Measurements from ENCODE around the gene INPP5K.

INPP5K gene

DNA sequence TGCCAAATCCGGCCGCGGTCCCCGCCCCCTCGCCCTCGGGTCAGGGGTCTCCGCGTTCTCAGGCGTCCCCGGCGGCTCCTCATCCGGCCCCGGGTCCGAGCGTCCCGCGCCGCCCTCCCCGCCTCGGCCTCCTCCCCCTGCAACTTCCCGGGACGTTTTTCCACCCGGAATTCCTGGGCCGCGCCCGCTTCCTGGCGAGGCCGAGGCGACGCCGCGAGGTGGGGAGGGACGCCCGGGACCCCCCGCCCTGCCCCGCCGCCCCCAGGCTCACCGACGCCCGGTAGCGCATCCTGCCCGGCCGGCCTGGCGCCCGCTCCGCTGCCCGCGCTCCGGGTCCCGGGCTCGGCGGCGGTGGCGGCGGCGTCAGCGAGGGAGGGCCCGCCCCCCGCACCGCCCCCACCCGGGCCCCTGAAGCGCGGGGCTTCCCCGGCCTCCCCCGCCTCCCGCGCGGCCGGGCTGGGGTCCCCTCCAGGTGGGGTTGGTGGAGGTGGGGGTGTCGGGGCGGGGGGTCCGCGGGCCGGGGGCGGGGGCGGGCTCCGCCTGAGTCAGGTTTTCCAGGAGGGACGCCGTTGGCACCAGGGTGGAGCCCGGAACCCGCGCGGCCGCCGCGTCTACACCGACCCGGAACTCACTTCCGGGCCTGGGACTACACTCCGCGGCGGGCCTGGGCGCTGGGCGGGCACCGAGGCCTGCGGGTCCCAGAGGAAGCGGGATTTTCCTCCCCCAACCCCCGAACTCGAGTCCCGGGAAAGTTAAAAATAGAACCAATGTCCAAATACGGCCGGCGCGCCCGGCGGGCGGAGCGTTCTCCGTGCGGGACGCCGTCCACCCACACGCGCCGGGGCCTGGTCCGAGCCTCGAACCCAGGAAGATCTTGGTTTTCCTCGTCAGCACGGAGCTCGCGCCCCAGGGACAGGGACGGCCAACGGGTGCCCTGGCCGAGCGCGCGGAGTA is 30.7 kb downstream of the INPP5K start:
- no peak for DNase-seq (ENCODE audit: low read depth, low spot score)

DNA sequence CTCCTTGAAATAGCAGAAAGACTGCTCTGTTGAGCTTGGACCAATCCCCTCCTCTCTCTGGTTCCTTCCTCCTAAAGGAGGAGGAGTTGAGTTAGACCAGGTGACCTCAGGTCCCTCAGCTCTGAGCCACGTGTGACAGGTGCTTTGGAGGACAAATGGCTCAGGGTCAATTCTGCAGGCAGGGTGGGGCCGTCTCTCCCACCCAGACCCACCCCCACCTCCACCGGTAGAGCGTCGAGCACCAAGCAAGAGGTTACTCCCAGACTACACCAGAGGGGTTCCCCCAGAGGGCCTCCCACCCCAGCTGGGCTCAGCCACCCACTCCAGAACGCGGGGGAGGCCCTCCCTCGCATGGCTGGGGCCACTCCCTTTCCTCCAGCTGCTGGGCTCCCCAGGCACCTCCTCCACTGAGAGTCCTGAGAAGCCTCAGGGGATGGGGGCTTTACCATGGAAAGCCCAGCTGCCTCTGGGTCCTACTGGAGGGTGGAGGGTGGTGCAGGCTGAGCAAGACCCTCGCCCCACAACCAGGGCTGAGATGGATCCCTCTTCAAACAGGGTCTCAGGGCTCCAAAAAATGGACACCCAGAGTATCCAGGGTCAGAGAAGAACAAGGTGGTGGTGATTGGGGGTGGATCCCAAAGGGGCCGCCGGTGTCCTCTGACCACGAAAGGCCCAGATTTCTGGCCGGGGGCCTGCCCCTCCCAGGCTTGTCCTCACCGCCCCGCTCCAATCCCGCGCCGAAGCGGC is 31.6 kb downstream of the INPP5K start:
- no peak for DNase-seq (ENCODE audit: low read depth, low spot score)

DNA sequence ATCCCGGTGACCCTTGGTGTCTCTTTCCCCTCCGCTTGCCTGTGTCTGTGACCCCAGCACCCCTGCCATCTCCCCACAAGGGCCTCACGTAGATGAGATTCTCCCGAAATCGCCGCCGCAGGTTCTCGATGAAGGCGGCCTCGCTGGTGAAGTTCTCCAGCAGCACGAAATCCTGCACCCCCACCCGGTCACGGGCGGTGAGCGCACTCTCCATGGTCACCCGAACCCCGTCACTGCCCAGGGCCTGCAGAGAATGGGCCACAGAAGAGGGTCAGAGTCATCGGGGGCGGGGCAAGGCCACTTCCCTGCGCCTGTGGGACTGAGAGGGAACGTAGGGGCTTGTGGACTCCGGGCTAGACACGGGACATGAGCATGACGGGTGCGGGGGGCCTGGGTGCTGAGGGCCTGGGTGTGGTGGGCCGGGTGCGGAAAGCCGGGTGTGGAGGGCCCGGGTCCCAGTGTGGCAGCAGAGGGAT is 32.3 kb downstream of the INPP5K start:
- no peak for DNase-seq (ENCODE audit: low read depth, low spot score)

DNA sequence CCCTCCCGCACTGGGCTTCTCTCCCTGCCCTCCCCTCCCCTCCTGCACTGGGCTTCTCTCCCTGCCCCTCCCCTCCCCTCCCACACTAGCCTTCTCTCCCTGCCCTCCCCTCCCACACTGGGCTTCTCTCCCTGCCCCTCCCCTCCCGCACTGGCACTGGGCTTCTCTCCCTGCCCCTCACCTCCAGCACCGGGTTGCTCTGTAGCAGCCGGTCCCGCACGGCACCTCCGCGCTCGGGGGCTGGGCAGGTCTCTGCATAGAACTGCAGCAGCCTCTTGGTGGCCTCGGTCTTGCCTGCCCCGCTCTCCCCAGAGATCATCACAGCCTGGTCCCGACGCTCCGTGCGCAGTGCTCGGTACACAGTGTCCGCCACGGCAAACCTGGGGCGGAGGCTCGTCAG is 33.7 kb downstream of the INPP5K start:
- no peak for DNase-seq (ENCODE audit: low read depth, low spot score)

- DNase-seq (ENCODE audit: low read depth, low spot score): no peak
Measured at GRCh38 chr17:1481736-1482135, 34.7 kb downstream of the INPP5K start.

- no peak for DNase-seq (ENCODE audit: low read depth, low spot score)
Measured at GRCh38 chr17:1480747-1481465, 35.5 kb downstream of the INPP5K start.

GRCh38 chr17:1478418-1478817 is 38.0 kb downstream of the INPP5K start:
- no peak for DNase-seq (ENCODE audit: low read depth, low spot score)

- DNase-seq (ENCODE audit: low read depth, low spot score): no peak
Measured at GRCh38 chr17:1475321-1475854, 41.0 kb downstream of the INPP5K start.

GRCh38 chr17:1474402-1475189 is 41.8 kb downstream of the INPP5K start:
- DNase-seq (ENCODE audit: low read depth, low spot score): no peak

DNA sequence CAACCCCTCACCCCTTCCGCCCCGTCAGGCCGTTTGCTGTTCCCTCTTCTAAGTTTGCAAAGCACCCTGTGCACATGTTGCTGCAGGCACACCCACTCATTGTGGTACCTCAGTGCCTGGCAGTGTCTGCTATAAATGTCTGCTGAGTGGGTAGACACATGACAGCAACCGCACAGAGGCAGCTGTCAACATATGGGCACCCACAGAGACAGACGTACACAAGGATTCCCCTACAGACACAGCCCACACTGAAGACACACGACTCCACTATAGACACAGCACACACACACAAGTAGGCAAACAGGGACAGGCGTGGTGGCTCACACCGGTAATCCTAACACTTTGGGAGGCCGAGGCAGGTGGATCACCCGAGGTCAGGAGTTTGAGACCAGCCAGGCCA is 42.6 kb downstream of the INPP5K start:
- no peak for DNase-seq (ENCODE audit: low read depth, low spot score)

DNA sequence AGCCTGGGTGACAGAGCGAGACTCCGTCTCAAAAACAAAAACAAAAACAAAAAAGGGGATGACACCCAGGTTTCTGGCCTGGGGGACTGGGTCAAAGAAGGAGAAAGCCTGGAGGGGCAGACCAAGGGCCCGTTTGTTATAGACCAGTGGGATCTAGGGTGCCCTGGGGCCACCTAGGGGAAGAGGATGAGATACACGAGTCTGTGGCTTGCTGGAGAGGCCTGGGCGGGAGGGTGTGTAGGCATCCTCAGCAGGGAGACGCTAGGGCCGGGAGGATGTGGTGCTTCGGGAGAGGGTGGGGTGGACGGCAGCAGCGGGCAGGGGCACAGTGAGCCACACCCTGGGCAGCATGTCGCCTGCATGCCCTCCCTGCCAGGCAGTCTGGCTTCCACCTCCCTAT is 43.2 kb downstream of the INPP5K start:
- DNase-seq (ENCODE audit: low read depth, low spot score): no peak

DNA sequence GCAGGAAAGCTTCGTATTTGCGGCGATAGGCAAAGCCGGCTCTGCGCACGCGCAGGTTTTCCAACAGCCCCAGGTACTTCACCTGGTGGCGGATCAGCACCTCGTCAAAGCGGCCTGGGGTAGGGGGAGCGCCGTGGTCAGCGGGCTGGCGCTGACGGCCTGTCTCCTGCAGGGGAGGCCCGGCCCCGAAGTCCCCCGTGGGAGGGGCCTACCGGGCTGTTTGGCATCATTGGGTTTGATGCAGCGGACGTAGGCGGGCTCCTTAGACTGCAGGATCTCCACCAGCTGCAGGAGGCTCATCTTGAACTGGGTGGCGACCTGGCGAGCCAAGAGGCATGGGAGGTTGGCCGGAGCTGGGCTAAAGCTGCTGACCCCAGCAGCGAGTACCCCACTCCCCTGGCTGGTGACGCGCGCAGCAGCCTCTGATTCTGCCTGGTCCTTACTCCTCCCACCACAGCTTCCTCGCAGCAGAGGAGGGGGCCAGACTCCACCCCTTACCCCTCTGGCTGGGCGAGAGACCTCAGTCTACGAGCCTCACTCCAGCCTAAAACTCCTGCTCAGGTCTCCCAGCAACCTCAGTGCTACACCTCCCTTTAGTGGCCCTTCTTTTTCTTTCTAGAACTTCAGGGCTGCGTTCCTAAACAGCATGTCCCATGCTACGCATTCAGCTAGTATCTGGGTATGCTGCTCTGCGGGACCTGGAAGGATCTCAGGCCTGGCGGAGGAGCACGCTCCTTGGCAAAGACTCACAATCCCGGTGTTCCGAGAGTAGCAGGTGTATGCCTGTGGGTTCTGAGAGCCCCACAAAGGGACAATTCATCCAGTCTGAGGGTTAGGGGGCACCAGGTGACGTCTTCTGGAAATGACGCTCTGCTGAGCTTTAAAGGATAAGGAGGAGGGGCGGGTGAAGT is 44.2 kb downstream of the INPP5K start:
- no peak for DNase-seq (ENCODE audit: low read depth, low spot score)

DNA sequence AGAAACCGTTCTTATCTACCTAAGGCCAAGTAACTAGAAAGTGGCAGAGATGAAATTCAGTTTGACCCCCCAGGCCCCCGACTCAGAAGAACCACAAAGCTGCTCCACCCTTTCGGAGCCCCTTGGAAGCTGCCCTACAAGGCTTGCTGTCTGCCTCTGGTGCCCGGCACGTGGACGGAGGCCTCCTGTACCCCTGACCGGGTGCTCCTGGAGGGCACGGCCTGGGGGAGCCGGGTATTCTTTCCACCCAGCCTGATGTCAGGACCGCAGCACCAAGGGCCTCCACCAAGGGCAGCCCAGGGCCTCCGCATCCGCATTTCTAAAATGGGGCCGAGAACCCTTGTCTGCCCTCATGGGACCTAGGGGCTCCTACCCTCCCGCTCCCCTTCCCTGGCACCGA is 44.9 kb downstream of the INPP5K start:
- DNase-seq (ENCODE audit: low read depth, low spot score): no peak

- DNase-seq (ENCODE audit: low read depth, low spot score): no peak
Measured at GRCh38 chr17:1470755-1471462, 45.5 kb downstream of the INPP5K start.

GRCh38 chr17:1470071-1470754 is 46.2 kb downstream of the INPP5K start:
- no peak for DNase-seq (ENCODE audit: low read depth, low spot score)

DNA sequence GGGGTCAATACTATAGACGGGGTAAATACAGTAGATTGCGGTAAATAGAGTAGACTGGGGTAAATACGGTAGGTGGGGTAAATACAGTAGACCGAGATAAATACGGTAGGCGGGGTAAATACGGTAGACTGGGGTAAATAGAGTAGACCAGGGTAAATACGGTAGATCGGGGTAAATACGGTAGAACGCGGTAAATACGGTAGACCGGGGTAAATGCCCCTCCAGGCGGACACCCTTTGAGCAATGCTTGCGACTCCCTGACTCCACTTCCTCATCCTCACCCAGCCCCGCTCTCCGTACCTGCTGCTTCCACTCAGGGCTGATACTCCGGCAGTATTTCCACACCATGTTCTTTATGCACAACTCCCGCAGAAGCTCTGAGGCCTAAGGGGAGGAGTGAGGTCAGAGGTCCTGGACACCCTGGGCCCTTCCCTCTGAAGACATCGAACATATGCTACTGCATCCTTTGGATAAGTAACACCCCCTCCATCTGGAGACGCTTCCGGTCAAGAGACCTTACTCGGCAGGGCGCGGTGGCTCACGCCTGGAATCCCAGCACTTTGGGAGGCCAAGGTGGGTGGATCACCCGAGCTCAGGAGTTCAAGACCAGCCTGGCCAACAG is 47.1 kb downstream of the INPP5K start:
- DNase-seq (ENCODE audit: low read depth, low spot score): no peak

DNA sequence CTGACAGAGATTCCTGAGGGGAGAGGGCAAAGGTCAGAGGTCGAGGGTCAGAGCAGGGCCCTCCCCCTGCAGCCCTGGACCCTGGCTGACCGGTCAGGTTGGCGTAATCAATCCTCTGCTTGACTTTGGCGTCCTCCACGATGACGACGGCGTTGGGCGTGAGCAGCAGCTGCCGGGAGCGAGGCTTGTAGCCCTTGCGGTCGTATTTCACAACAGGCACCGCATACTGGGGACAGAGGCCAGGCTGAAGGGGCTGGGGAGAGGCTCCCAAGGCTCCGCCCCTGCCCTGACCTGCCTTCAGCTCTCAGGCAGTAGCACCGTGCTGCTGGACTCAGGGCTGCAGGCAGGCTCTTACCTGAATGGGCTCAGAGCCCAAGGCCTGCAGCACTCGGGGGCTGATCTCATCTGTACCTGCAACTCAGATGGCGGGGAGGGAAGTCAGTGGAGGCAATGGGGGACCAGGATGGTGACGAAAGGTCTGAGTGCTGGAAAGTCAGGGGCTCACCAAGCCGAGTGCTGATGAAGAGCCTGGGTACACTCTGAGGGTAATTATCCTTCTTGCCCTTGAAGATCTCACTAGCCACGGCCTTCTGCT is 48.4 kb downstream of the INPP5K start:
- DNase-seq (ENCODE audit: low read depth, low spot score): no peak

DNA sequence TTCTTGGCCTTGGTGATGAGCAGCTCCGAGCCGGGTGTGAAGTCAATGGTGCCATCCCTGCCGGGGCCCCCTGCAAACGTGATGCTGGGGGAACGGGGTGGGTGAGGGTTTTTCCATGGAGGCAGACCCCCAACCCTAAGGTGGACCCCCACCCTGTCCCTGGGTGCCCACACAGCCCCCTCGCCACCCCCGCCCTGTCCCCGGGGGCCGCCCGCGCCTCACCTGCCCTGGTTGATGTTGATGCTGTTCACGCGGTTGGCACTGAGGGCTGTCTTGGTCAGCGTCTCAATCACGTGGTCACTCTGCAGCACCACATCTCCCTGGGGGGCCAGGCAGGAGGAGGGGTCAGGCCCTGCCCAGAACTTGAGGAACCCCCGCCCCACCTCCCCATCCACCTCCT is 49.2 kb downstream of the INPP5K start:
- DNase-seq (ENCODE audit: low read depth, low spot score): no peak

Data from smooth muscle cell of the brain vasculature (primary cell).